SU-DHL-6 (cell line): ENCODE data around the gene APOM.

Experiments
- EZH2phosphoT487 ChIP-seq: fragments of 200-600 bp; sonication (generic), shearing (Covaris generic); conservative IDR thresholded peaks from 2 replicates; pipeline ENCODE4 v1.6.1; 2018; ENCODE audit warnings: mild to moderate bottlenecking, antibody characterized with exemption, low read length, moderate library complexity, mixed read lengths
- TF ChIP-seq, protein P1 (sequence below): fragments of 200-600 bp; sonication (generic); IDR thresholded peaks from one replicate; pipeline ENCODE4 v1.5.1; 2017; ENCODE audit warnings: antibody characterized with exemption, mild to moderate bottlenecking, low read length, moderate library complexity; ENCODE audit not compliant: insufficient read depth, poor library complexity, severe bottlenecking

DNA sequence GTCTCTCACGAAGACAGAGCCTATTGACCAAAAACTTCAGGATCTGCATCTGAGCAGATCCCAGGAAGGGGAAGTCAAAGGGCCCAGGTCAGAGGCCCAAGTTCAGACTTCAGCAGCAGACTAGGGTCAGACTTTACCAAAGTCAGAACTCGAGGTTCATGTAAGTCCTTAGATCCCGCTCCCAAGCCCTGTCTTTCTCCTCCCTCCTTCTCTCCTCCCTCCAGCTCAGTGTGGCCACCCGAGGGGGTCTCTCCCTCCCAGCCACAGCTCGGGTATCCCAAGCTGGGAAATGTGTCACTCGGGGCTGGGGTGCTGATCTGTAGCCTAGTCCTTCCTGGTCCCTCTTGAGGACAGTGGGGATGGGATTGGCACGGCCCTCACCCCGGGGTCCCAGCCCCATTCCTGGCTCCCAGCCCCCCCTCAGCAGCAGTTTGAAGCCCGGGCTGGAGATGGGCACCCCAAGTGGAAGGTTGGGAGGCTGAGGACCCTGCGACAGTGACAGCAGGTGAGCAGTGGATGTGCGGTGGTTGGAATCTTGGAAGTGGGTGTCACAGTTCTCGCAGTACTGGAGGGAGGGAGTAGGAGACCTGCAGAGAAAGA lies 6.5 kb downstream of the APOM start:
- TF ChIP-seq, protein P1, sequence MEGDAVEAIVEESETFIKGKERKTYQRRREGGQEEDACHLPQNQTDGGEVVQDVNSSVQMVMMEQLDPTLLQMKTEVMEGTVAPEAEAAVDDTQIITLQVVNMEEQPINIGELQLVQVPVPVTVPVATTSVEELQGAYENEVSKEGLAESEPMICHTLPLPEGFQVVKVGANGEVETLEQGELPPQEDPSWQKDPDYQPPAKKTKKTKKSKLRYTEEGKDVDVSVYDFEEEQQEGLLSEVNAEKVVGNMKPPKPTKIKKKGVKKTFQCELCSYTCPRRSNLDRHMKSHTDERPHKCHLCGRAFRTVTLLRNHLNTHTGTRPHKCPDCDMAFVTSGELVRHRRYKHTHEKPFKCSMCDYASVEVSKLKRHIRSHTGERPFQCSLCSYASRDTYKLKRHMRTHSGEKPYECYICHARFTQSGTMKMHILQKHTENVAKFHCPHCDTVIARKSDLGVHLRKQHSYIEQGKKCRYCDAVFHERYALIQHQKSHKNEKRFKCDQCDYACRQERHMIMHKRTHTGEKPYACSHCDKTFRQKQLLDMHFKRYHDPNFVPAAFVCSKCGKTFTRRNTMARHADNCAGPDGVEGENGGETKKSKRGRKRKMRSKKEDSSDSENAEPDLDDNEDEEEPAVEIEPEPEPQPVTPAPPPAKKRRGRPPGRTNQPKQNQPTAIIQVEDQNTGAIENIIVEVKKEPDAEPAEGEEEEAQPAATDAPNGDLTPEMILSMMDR: no peak
- TF ChIP-seq EZH2phosphoT487: no peak
